Fibroblast of lung (primary cell): ENCODE data around the gene BAG3. TPM values are rescaled to one million over a fixed set of nuclear protein-coding genes. Genes with fewer than 3 reads are reported as not detected.

Source experiments
- DNase-seq, 2 donors: peaks; one replicate each; pipeline versions ENCODE4 v3.0.0 to v3.0.0-alpha.2; 2010; ENCODE audit warnings: low read depth in 2 of 2
- H2AFZ ChIP-seq: 2 replicates; pipeline ENCODE4 v1.5.1; 2012; ENCODE audit warnings: low read length, control low read depth, inconsistent platforms
- H3K27ac ChIP-seq: 2 replicates; pipeline ENCODE4 v1.5.1; 2011; ENCODE audit warnings: low read length, control low read depth; ENCODE audit not compliant: insufficient read depth
- H3K27me3 ChIP-seq: 2 replicates; pipeline ENCODE4 v1.5.1; 2011; ENCODE audit warnings: mild to moderate bottlenecking, low read length; ENCODE audit not compliant: control insufficient read depth, insufficient read depth
- H3K36me3 ChIP-seq: 2 replicates; pipeline ENCODE4 v1.5.1; 2011; ENCODE audit warnings: low read length; ENCODE audit not compliant: control insufficient read depth, insufficient read depth
- H3K4me1 ChIP-seq: 2 replicates; pipeline ENCODE4 v1.5.1; 2011; ENCODE audit warnings: low read length; ENCODE audit not compliant: control insufficient read depth, insufficient read depth; ENCODE audit errors: extremely low read depth
- H3K4me2 ChIP-seq: 2 replicates; pipeline ENCODE4 v1.5.1; 2011; ENCODE audit warnings: low read length, control low read depth; ENCODE audit not compliant: insufficient read depth; ENCODE audit errors: extremely low read depth
- H3K4me3 ChIP-seq, 4 experiments: fragments of 200-600 bp in 1 of 4; sonication (generic) in 1 of 4; replicated peaks in 1 of 4; 2 replicates each; pipeline ENCODE4 v1.5.1; 2011 to 2016; ENCODE audit warnings: low read length in 4 of 4, low read depth in 3 of 4, mild to moderate bottlenecking in 3 of 4, control low read depth in 2 of 4, inconsistent platforms in 1 of 4, mixed read lengths in 1 of 4; ENCODE audit not compliant: insufficient read depth in 1 of 4; ENCODE audit errors: control extremely low read depth in 1 of 4
- H3K79me2 ChIP-seq: 2 replicates; pipeline ENCODE4 v1.5.1; 2012; ENCODE audit warnings: mild to moderate bottlenecking, low read length, inconsistent platforms; ENCODE audit not compliant: control insufficient read depth, insufficient read depth
- H3K9ac ChIP-seq: 2 replicates; pipeline ENCODE4 v1.5.1; 2011; ENCODE audit warnings: mild to moderate bottlenecking, low read length, control low read depth; ENCODE audit not compliant: insufficient read depth
- H3K9me3 ChIP-seq: 2 replicates; pipeline ENCODE4 v1.5.1; 2012; ENCODE audit warnings: low read depth, low read length; ENCODE audit not compliant: control insufficient read depth, insufficient read depth
- H4K20me1 ChIP-seq: 2 replicates; pipeline ENCODE4 v1.5.1; 2011; ENCODE audit warnings: low read length; ENCODE audit not compliant: control insufficient read depth, insufficient read depth; ENCODE audit errors: extremely low read depth
- CTCF ChIP-seq, 2 donors: IDR thresholded peaks in 1 of 2; conservative IDR thresholded peaks in 1 of 2; 1 replicate in 1 of 2; 2 replicates in 1 of 2; pipeline ENCODE4 v1.5.1; 2011 to 2012; ENCODE audit warnings: low read length in 2 of 2, control low read depth in 1 of 2, inconsistent platforms in 1 of 2, low read depth in 1 of 2, mild to moderate bottlenecking in 1 of 2
- EZH2 ChIP-seq: IDR thresholded peaks from 2 replicates; pipeline ENCODE4 v1.5.1; 2012; ENCODE audit warnings: low read length, control low read depth, mild to moderate bottlenecking; ENCODE audit errors: missing control alignments
- polyA plus RNA-seq, 2 donors: library from polyadenylated mRNA; depleted of rRNA in 1 of 2; stranded (reverse) in 1 of 2; unstranded in 1 of 2; fragments of >200 nt; gene quantifications; 2 replicates each; pipeline ENCODE4 v1.2.1, GENCODE V29; 2011 to 2012; ENCODE audit warnings: missing spikeins in 1 of 2
- total RNA-seq: library from RNA; depleted of rRNA; stranded (reverse); fragments of >200 nt; gene quantifications from 2 replicates; pipeline ENCODE4 v1.2.1, GENCODE V29; 2014

The BAG3 gene
- total and polyA plus RNA-seq, 2 donors (not counting 1 experiment from before 2014, with no cell fraction given) = 8.4 to 20.0 TPM

- Histone ChIP-seq H3K9me3 (no peaks in the 10 kb centered on the region), H3K36me3 (no peaks in the 10 kb centered on the region), H3K4me1 (no peaks in the 10 kb centered on the region), H3K4me2 (no peak overlapping the region), H4K20me1 (no peaks in the 10 kb centered on the region), H3K27ac (no peak overlapping the region), H3K27me3 (no peaks in the 10 kb centered on the region), H3K9ac (no peak overlapping the region), H3K4me3 (no peak overlapping the region), H2AFZ (no peak overlapping the region), H3K79me2 (no peaks in the 10 kb centered on the region)
- DNase-seq = no peak
- TF ChIP-seq EZH2 (no peak), CTCF (conservative IDR thresholded peaks at IDR 0.05 in 1 of 2, IDR thresholded peaks at IDR 0.05 in 1 of 2; ENCODE audit: low read depth in 1 of 2, low read length in 2 of 2) (no peak)
Measured at GRCh38 chr10:119613741-119614140, 37.4 kb upstream of the BAG3 start.

- TF ChIP-seq EZH2 = no peak
- TF ChIP-seq CTCF (conservative IDR thresholded peaks at IDR 0.05 in 1 of 2, IDR thresholded peaks at IDR 0.05 in 1 of 2; ENCODE audit: low read depth in 1 of 2, low read length in 2 of 2) = no peak
- Histone ChIP-seq H2AFZ (no peak overlapping the region), H3K27ac (no peak overlapping the region), H3K4me2 (no peak overlapping the region), H3K9me3 (no peaks in the 10 kb centered on the region), H3K79me2 (no peaks in the 10 kb centered on the region), H3K27me3 (no peaks in the 10 kb centered on the region), H4K20me1 (no peaks in the 10 kb centered on the region), H3K9ac (no peak overlapping the region), H3K4me3 (no peak overlapping the region), H3K4me1 (no peaks in the 10 kb centered on the region), H3K36me3 (no peaks in the 10 kb centered on the region)
- DNase-seq = no peak
Measured at GRCh38 chr10:119614686-119615085, 36.5 kb upstream of the BAG3 start.

GRCh38 chr10:119616882-119617570 lies 34.2 kb upstream of the BAG3 start:
- no peak overlapping the region for H3K4me3 ChIP-seq
- H3K36me3 ChIP-seq = no peaks in the 10 kb centered on the region
- H4K20me1 ChIP-seq = no peaks in the 10 kb centered on the region
- DNase-seq = peak in 1 of 2 donors; percentile 45
- H3K79me2 ChIP-seq = no peaks in the 10 kb centered on the region
- H3K27me3 ChIP-seq = no peaks in the 10 kb centered on the region
- H3K4me2 ChIP-seq = no peak overlapping the region
- H2AFZ ChIP-seq = no peak overlapping the region
- H3K9ac ChIP-seq = no peak overlapping the region
- H3K27ac ChIP-seq = no peak overlapping the region
- no peak for TF ChIP-seq EZH2
- TF ChIP-seq CTCF (conservative IDR thresholded peaks at IDR 0.05 in 1 of 2, IDR thresholded peaks at IDR 0.05 in 1 of 2; ENCODE audit: low read depth in 1 of 2, low read length in 2 of 2) = peak; percentile 16 to 34
- H3K4me1 ChIP-seq = peaks cover 7% of the 10 kb centered on the region
- no peaks in the 10 kb centered on the region for H3K9me3 ChIP-seq
